ENCODE data around the gene CLBA1. TPM values are rescaled to one million over a fixed set of nuclear protein-coding genes. Genes with fewer than 3 reads are reported as not detected.

The CLBA1 gene
- total and polyA plus RNA-seq, 8 donors = 4.7 to 32.5 (median 7.2) TPM

DNA sequence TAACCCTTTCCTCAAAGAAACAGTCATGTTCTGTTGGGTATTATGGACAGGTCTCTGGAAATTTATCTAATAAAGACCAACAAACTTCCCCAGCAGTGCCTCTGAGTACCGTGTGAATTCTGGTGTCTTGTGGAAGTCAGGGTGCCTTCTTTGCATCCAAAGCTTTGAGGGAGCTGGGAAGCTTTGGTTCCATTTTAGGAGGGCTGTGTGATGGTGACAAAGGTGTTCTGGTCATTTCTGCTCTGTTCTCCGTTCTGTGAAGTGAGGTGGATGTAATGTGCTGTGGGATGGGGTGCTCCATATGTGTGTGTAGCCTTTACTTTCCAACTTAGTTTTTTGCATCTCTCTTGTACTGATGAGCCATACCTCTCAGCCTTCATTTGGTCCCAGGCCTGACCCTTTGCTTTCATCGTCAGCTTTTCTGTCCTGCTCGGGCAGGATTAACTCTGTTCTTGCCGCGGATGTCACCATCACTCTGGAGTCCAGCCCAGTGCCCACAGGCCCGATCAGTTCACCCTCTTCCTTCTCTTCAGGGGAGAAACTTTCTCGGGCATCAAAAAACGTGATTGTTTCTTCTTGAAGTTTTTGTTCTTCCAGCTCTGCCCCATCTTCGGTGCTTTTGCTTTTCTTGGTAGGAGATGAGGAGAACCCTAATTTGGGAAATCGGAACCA, 47.8 kb upstream of the CLBA1 start:
- no peak overlapping the region for H3K27ac ChIP-seq
- no peaks in the 10 kb centered on the region for H3K4me1 ChIP-seq
- DNase-seq (no peak), ATAC-seq (no peak), FAIRE-seq (no peak)
- 80 to 81% methylated on average over 11 of the region's 11 CpGs for WGBS, 2 donors
- H3K9me3 ChIP-seq = no peaks in the 10 kb centered on the region
- TF ChIP-seq, protein P1, sequence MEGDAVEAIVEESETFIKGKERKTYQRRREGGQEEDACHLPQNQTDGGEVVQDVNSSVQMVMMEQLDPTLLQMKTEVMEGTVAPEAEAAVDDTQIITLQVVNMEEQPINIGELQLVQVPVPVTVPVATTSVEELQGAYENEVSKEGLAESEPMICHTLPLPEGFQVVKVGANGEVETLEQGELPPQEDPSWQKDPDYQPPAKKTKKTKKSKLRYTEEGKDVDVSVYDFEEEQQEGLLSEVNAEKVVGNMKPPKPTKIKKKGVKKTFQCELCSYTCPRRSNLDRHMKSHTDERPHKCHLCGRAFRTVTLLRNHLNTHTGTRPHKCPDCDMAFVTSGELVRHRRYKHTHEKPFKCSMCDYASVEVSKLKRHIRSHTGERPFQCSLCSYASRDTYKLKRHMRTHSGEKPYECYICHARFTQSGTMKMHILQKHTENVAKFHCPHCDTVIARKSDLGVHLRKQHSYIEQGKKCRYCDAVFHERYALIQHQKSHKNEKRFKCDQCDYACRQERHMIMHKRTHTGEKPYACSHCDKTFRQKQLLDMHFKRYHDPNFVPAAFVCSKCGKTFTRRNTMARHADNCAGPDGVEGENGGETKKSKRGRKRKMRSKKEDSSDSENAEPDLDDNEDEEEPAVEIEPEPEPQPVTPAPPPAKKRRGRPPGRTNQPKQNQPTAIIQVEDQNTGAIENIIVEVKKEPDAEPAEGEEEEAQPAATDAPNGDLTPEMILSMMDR (IDR thresholded peaks at IDR 0.05) = no peak
- no peaks in the 10 kb centered on the region for H3K27me3 ChIP-seq
- intact Hi-C loops (cut with DNase I) = no loop called here
- H3K4me3 ChIP-seq = no peak overlapping the region
- no peaks in the 10 kb centered on the region for H3K36me3 ChIP-seq

DNA sequence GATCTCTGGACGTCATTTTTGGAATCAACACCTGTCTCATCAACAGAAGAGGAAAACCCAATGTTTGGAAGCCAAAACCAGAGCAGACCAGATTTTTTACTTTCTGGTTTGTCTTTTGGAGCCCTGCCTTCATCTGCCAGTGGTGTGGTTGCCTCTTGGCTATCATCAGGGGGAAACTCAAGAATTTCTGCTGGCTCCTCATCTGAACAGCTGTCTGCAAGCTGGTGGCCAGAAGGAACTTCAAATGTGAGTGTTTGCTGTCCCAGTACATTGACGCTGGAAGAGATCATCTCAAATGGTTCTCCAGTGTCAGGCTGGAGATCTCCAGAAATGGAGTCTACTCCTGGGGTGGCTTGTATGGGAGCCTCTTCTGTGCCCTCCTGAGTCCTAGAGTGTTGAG, 47.2 kb upstream of the CLBA1 start:
- no peak for FAIRE-seq
- no peak overlapping the region for H3K4me3 ChIP-seq
- TF ChIP-seq, protein P1 (IDR thresholded peaks at IDR 0.05) = no peak
- no peaks in the 10 kb centered on the region for H3K4me1 ChIP-seq
- H3K27ac ChIP-seq = no peak overlapping the region
- ATAC-seq = no peak
- no peak for DNase-seq
- intact Hi-C loops (cut with DNase I) = no loop called here
- no peaks in the 10 kb centered on the region for H3K27me3 ChIP-seq
- H3K9me3 ChIP-seq = no peaks in the 10 kb centered on the region
- no peaks in the 10 kb centered on the region for H3K36me3 ChIP-seq
- WGBS, 2 donors = 75 to 82% methylated on average over 2 of the region's 2 CpGs

DNA sequence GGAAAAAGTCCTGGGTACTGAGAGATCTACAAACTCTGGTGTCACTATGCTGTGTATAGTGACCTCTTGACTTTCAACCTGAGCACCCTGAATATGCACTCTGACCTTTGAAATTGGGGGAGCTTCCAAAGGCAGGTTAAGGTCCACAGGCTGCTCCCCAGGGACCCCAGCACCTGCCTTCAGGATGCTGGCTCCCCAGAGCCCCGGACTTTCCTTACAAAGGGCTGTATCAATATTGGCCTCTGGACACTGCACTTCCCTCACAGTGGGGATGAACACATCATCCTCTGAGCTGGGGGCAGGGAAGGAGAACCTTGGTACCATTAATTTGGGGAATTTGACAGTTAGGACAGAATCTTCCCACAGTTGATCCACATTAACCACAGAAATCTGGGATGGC, 46.6 kb upstream of the CLBA1 start:
- Histone ChIP-seq H3K27ac (no peak overlapping the region), H3K4me3 (no peak overlapping the region), H3K27me3 (no peaks in the 10 kb centered on the region), H3K9me3 (no peaks in the 10 kb centered on the region), H3K4me1 (no peaks in the 10 kb centered on the region), H3K36me3 (no peaks in the 10 kb centered on the region)
- DNase-seq = no peak
- intact Hi-C loops (cut with DNase I) = no loop called here
- TF ChIP-seq, protein P1 (IDR thresholded peaks at IDR 0.05) = no peak
- WGBS, 2 donors = 80 to 93% methylated on average over 1 of the region's 1 CpG
- no peak for FAIRE-seq
- ATAC-seq = no peak

DNA sequence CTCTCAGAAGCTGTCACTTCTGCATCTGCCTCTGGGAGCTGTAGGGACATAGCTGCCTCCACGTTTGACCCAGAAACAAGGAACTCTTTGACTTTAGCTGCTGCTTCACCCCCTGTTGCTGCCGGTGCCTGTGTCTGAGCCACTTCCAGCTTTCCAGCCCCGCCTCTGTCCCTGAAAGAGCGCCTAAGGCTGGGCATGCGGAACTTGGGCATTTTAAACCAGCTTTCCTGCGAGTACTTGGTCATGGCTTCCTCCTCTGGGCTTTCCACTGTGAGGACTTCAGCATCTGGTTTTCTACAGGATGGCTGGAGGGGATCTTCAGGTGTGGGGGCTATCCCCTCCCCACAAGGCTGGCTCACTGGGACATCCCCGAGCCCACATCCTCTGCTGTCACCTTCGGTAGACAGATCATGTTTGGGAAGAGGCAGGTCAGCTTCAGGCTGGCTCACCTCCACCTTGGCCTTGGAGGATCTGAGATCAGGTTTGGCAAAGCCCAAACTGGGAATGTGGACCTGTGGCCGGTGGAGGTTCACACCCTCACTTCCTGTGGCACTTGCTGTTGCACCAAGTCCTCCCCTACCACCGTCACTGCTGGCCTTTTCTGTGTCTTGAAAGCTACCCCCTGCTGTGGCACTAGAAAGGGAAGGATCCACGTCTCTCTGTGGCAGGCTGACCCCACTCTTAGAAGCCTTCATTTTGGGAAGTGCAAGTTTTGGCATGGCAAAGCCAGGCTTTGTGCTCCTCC, 45.8 kb upstream of the CLBA1 start:
- H3K36me3 ChIP-seq = no peaks in the 10 kb centered on the region
- no peak overlapping the region for H3K4me3 ChIP-seq
- H3K27ac ChIP-seq = no peak overlapping the region
- H3K4me1 ChIP-seq = no peaks in the 10 kb centered on the region
- ATAC-seq (peak in 3 of 4 donors; percentile 47 to 55 (median 49)), FAIRE-seq (no peak), DNase-seq (peak in 2 of 6 donors; percentile 28 to 46)
- TF ChIP-seq, protein P1 (IDR thresholded peaks at IDR 0.05) = no peak
- H3K27me3 ChIP-seq = no peaks in the 10 kb centered on the region
- WGBS, 2 donors = 55 to 60% methylated on average over 11 of the region's 11 CpGs
- intact Hi-C loops (cut with DNase I) = no loop called here
- no peaks in the 10 kb centered on the region for H3K9me3 ChIP-seq

All from pancreas (tissue), 10 donors.